Prostate gland (tissue), 2 donors: Measurements from ENCODE around the gene PF4V1. TPM values are rescaled to one million over a fixed set of nuclear protein-coding genes. Genes with fewer than 3 reads are reported as not detected.

Source experiments
- DNase-seq: peaks from one replicate; pipeline ENCODE4 v3.0.0-alpha.2; 2019; ENCODE audit warnings: low spot score
- H3K27ac ChIP-seq, 2 donors: fragments of 200-600 bp; sonication (generic); 2 replicates each; pipeline ENCODE4 v1.5.1; 2017 to 2019
- H3K27me3 ChIP-seq: fragments of 200-600 bp; sonication (generic); replicated peaks from 2 replicates; pipeline ENCODE4 v1.5.1; 2019; ENCODE audit not compliant: insufficient read depth
- H3K36me3 ChIP-seq, 2 donors: fragments of 200-600 bp; sonication (generic); 1 replicate in 1 of 2; 2 replicates in 1 of 2; pipeline versions ENCODE4 v1.5.1 to v1.8.1; 2017 to 2019
- H3K4me1 ChIP-seq: fragments of 200-600 bp; sonication (generic); replicated peaks from 2 replicates; pipeline ENCODE4 v1.5.1; 2019
- H3K4me3 ChIP-seq, 2 donors: fragments of 200-600 bp; sonication (generic); 2 replicates each; pipeline ENCODE4 v1.5.1; 2017 to 2019
- H3K9me3 ChIP-seq: fragments of 200-600 bp; sonication (generic); 2 replicates; pipeline ENCODE4 v1.5.1; 2017
- POLR2A ChIP-seq: fragments of 450-650 bp; IDR thresholded peaks from one replicate; pipeline ENCODE4 v1.6.1; 2016; ENCODE audit warnings: antibody characterized with exemption, mild to moderate bottlenecking
- POLR2AphosphoS5 ChIP-seq: sonication (generic); formaldehyde crosslinking; IDR thresholded peaks from one replicate; pipeline ENCODE4 v1.6.1; 2017; ENCODE audit warnings: antibody characterized with exemption
- WGBS: methylation state at CpG from one replicate; pipeline ENCODE4 v1.1.5; 2018; 5-methylcytosine and 5-hydroxymethylcytosine counted together
- intact Hi-C: fragments of 100-400 bp; cut with DNase I; formaldehyde crosslinking; loops from one replicate; pipeline ENCODE4 v1.14.2; 2022
- total RNA-seq, 2 donors: library from RNA; depleted of rRNA; stranded (reverse); fragments of >200 nt; gene quantifications; one replicate each; pipeline ENCODE4 v1.1.0, GENCODE V29; 2016
- TF ChIP-seq, protein P1 (sequence below), 4 experiments: fragments of 200-600 bp in 2 of 4; fragments of 450-650 bp in 2 of 4; sonication (generic) in 2 of 4; IDR thresholded peaks; 1 replicate in 3 of 4; 2 replicates in 1 of 4; pipeline ENCODE4 v1.5.1; 2016 to 2019; ENCODE audit warnings: antibody characterized with exemption in 4 of 4, mild to moderate bottlenecking in 2 of 4, moderate library complexity in 2 of 4

PF4V1 gene
- total RNA-seq, 2 donors from 2014 or later: not detected

DNA sequence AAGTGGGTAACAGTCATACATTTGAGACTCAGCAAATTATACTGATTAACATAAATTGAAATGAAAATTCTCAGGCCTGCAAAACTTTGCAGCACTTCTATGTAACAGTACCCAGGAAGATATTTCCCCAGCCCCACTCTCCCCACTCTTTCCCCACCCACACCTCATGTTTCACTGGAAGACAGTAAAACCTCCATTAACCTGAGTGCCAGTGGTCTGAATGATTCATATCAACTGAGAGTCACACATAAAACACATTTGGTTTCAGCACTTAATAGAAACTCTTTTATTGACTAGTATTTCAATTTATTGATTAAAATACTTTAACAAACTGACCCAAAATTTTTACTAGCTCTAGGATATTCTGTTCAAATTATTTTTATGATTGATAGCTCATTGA lies 9.7 kb upstream of the PF4V1 start:
- Histone ChIP-seq H3K4me1 (no peaks in the 10 kb centered on the region), H3K27me3 (no peaks in the 10 kb centered on the region), H3K27ac (no peak overlapping the region), H3K4me3 (no peak overlapping the region), H3K36me3 (no peaks in the 10 kb centered on the region), H3K9me3 (no peaks in the 10 kb centered on the region)
- TF ChIP-seq, protein P1, sequence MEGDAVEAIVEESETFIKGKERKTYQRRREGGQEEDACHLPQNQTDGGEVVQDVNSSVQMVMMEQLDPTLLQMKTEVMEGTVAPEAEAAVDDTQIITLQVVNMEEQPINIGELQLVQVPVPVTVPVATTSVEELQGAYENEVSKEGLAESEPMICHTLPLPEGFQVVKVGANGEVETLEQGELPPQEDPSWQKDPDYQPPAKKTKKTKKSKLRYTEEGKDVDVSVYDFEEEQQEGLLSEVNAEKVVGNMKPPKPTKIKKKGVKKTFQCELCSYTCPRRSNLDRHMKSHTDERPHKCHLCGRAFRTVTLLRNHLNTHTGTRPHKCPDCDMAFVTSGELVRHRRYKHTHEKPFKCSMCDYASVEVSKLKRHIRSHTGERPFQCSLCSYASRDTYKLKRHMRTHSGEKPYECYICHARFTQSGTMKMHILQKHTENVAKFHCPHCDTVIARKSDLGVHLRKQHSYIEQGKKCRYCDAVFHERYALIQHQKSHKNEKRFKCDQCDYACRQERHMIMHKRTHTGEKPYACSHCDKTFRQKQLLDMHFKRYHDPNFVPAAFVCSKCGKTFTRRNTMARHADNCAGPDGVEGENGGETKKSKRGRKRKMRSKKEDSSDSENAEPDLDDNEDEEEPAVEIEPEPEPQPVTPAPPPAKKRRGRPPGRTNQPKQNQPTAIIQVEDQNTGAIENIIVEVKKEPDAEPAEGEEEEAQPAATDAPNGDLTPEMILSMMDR (IDR thresholded peaks at IDR 0.05): no peak
- TF ChIP-seq POLR2AphosphoS5 (no peak), POLR2A (no peak)
- intact Hi-C loops: no loop called here
- no peak for DNase-seq

DNA sequence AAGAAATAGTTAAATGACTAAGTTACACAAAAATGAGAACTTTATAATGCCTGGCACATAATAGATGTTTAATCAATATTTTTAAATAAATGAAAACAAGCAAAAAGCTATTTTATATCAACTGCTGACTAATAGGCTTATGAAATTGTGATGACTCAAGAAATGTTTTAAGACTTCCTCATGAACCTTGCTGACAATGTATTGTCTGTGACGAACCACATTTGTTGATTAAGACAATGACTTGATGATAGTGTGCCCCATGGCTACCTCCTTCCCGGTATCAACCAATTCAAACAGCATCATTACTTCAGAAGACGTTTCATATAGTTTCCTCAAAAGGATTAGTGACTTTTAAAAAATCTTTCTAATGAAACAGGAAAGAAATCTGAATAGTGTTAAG lies 8.8 kb upstream of the PF4V1 start:
- 63% methylated on average over 3 of the region's 3 CpGs for WGBS
- Histone ChIP-seq H3K36me3 (no peaks in the 10 kb centered on the region), H3K4me1 (no peaks in the 10 kb centered on the region), H3K27ac (no peak overlapping the region), H3K27me3 (no peaks in the 10 kb centered on the region), H3K9me3 (no peaks in the 10 kb centered on the region), H3K4me3 (no peak overlapping the region)
- no peak for DNase-seq
- intact Hi-C loops: no loop called here
- TF ChIP-seq POLR2AphosphoS5 (no peak), POLR2A (no peak)
- TF ChIP-seq, protein P1 (IDR thresholded peaks at IDR 0.05): no peak

DNA sequence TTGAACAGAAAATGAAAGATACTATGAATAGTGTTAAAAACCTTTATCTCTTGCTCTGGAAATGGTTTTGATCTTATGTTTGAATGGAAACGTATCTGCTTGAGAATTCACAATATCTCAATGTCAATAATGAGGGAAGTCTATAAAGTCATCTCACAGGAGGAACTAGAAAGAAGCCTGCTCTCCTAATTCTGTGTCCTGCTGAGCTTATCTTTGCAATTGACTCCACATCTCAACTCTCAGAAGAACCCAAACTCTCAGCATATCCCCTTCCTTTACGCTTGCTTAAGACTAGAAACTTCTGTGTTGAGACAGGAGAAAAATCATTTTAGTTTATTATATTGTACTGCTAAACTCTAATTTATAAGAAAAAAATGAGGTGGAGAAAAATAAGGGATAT lies 8.3 kb upstream of the PF4V1 start:
- Histone ChIP-seq H3K4me1 (no peaks in the 10 kb centered on the region), H3K4me3 (no peak overlapping the region), H3K27ac (no peak overlapping the region), H3K27me3 (no peaks in the 10 kb centered on the region), H3K9me3 (no peaks in the 10 kb centered on the region), H3K36me3 (no peaks in the 10 kb centered on the region)
- no peak for DNase-seq
- 72% methylated on average over 2 of the region's 2 CpGs for WGBS
- no peak for TF ChIP-seq POLR2A
- TF ChIP-seq POLR2AphosphoS5: no peak
- TF ChIP-seq, protein P1 (IDR thresholded peaks at IDR 0.05): no peak
- intact Hi-C loops: no loop called here

DNA sequence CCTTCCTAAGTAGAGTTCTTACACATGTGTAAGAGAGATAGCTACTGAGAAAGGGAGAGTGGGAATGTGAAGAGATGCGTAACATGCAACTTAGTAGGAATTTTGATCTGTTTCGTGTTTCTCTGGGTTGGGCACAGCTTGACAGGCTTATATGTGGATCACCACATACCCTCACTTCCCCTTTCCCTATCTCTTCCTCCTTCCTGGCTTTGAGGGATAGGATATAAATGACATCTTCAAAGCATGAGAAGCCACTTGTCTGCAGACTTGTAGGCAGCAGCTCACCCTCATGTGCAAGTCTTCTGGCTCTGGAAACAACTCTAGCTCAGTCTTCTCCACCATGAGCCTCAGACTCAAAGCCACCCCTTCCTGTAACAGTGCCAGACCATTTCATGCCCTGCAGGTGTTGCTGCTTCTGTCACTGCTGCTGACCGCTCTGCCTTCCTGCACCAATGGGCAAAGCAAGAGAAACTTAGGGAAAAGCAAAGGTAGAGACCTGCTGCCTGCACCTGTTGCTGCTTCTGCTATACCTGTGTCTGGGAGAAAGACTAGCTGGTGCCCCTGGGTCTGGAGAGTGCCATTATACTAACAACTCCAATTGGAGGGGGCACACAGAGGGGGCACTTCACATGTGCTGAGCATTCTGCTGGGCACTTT lies 5.4 kb upstream of the PF4V1 start:
- no peaks in the 10 kb centered on the region for H3K36me3 ChIP-seq
- 93% methylated on average over 3 of the region's 3 CpGs for WGBS
- intact Hi-C loops: no loop called here
- no peak for TF ChIP-seq POLR2A
- TF ChIP-seq, protein P1 (IDR thresholded peaks at IDR 0.05): no peak
- no peak for TF ChIP-seq POLR2AphosphoS5
- H3K4me3 ChIP-seq: no peak overlapping the region
- no peaks in the 10 kb centered on the region for H3K9me3 ChIP-seq
- no peak overlapping the region for H3K27ac ChIP-seq
- H3K27me3 ChIP-seq: no peaks in the 10 kb centered on the region
- DNase-seq: no peak
- no peaks in the 10 kb centered on the region for H3K4me1 ChIP-seq

DNA sequence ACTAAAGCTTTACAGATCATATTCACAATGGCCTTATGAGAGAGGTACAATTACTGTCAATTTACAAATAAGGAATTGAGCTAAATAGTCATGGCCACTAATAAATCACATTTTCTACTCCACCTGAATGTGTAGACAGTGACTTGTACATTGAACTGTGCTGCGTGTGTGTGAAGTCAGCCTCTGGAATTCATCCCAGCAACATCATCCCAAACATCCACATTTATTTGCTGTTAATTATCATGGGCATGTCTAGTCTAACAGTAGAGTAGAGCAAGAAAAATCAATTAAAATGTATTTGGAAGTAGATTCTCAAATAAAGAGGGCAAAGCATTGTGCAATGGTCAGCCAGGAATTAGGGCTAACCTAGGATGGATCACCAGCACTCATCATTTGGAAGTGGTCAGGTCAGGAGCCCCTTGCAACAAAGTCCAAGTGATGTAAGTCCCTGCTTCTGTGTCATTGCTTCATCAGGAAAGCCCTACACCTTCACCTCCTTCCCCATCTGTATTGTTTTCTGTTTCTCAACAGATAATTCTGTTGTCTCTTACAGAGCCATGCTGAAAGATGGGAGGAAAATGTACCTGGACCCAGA lies 4.8 kb upstream of the PF4V1 start:
- Histone ChIP-seq H3K27me3 (no peaks in the 10 kb centered on the region), H3K4me1 (no peaks in the 10 kb centered on the region), H3K9me3 (no peaks in the 10 kb centered on the region), H3K36me3 (no peaks in the 10 kb centered on the region), H3K27ac (no peak overlapping the region), H3K4me3 (no peak overlapping the region)
- no peak for DNase-seq
- TF ChIP-seq, protein P1 (IDR thresholded peaks at IDR 0.05): no peak
- TF ChIP-seq POLR2AphosphoS5: no peak
- no peak for TF ChIP-seq POLR2A
- WGBS: 83% methylated on average over 1 of the region's 1 CpG
- intact Hi-C loops: no loop called here
